Neural progenitor cell (in vitro differentiated cells): ENCODE results near the gene CA10.

Experiments used
- EZH2phosphoT487 ChIP-seq: fragments of 200-600 bp; sonication (generic); IDR thresholded peaks from 2 replicates; pipeline ENCODE4 v1.6.1; 2017; ENCODE audit warnings: antibody characterized with exemption
- TF ChIP-seq, protein P1 (sequence below): fragments of 200-600 bp; sonication (generic); IDR thresholded peaks from 2 replicates; pipeline ENCODE4 v1.5.1; 2017; ENCODE audit warnings: antibody characterized with exemption, mild to moderate bottlenecking

DNA sequence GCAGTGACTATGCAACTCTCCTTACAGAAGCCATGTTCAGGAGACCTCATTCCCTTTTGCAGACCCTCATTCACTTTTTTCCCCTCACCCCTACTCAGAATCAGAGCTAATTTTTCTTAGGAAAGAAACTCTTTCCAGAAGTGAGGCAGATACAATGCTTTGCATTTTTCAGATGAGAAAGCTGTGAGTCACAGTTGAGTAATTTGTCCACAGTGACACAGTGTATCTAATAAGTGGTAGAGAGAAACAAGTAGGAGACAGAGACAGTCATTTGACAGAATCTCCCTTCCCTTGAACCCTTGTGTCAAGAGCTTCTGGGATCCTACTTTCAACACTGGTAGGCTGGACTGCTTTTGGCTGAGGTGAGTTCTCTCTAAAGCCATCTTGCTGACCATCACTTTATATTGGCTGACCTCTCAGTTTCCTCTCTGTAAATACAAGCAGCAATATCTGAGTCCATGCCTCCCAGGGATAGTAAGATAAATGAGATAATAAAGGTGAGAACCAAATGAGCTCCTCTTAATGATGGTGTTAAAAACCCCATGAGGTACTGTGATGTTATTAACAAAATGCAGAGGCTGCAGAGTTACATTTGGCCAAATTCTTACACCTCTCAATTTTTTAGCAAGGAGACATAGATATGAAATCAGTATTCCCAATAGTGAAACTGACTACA, 130.8 kb downstream of the CA10 start:
- TF ChIP-seq, protein P1, sequence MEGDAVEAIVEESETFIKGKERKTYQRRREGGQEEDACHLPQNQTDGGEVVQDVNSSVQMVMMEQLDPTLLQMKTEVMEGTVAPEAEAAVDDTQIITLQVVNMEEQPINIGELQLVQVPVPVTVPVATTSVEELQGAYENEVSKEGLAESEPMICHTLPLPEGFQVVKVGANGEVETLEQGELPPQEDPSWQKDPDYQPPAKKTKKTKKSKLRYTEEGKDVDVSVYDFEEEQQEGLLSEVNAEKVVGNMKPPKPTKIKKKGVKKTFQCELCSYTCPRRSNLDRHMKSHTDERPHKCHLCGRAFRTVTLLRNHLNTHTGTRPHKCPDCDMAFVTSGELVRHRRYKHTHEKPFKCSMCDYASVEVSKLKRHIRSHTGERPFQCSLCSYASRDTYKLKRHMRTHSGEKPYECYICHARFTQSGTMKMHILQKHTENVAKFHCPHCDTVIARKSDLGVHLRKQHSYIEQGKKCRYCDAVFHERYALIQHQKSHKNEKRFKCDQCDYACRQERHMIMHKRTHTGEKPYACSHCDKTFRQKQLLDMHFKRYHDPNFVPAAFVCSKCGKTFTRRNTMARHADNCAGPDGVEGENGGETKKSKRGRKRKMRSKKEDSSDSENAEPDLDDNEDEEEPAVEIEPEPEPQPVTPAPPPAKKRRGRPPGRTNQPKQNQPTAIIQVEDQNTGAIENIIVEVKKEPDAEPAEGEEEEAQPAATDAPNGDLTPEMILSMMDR = no peak
- TF ChIP-seq EZH2phosphoT487 = no peak
